HEK293T (cell line): Measurements from ENCODE around the gene BPHL.

Experiments
- BHLHE40 ChIP-seq: fragments of 450-650 bp; IDR thresholded peaks from 2 replicates; pipeline ENCODE4 v1.6.1; 2016; ENCODE audit warnings: mild to moderate bottlenecking, moderate library complexity, borderline replicate concordance
- ELF4 ChIP-seq: fragments of 450-650 bp; IDR thresholded peaks from 2 replicates; pipeline ENCODE4 v1.6.1; 2017; ENCODE audit warnings: antibody characterized with exemption
- FOXK2 ChIP-seq: fragments of 450-650 bp; IDR thresholded peaks from 2 replicates; pipeline ENCODE4 v1.6.1; 2016; ENCODE audit warnings: mild to moderate bottlenecking
- FOXM1 ChIP-seq: fragments of 450-650 bp; IDR thresholded peaks from 2 replicates; pipeline ENCODE4 v1.6.1; 2017; ENCODE audit warnings: mild to moderate bottlenecking, borderline replicate concordance
- L3MBTL2 ChIP-seq: fragments of 450-650 bp; conservative IDR thresholded peaks from 2 replicates; pipeline ENCODE4 v1.6.1; 2016; ENCODE audit warnings: mild to moderate bottlenecking
- LEF1 ChIP-seq: fragments of 450-650 bp; IDR thresholded peaks from 2 replicates; pipeline ENCODE4 v1.6.1; 2017; ENCODE audit warnings: mild to moderate bottlenecking, borderline replicate concordance
- NFRKB ChIP-seq: fragments of 450-650 bp; IDR thresholded peaks from 2 replicates; pipeline ENCODE4 v1.6.1; 2016; ENCODE audit warnings: mild to moderate bottlenecking, moderate library complexity
- PKNOX1 ChIP-seq: fragments of 450-650 bp; IDR thresholded peaks from 2 replicates; pipeline ENCODE4 v1.6.1; 2016
- SP1 ChIP-seq: fragments of 450-650 bp; IDR thresholded peaks from 2 replicates; pipeline ENCODE4 v1.6.1; 2017
- SUZ12 ChIP-seq: fragments of 450-650 bp; IDR thresholded peaks from 2 replicates; pipeline ENCODE4 v1.6.1; 2016; ENCODE audit warnings: mild to moderate bottlenecking
- TARDBP ChIP-seq: fragments of 450-650 bp; IDR thresholded peaks from 2 replicates; pipeline ENCODE4 v1.6.1; 2016

- no peak for TF ChIP-seq FOXK2
- TF ChIP-seq BHLHE40: no peak
- no peak for TF ChIP-seq TARDBP
- no peak for TF ChIP-seq NFRKB
- TF ChIP-seq L3MBTL2: no peak
- no peak for TF ChIP-seq ELF4
- no peak for TF ChIP-seq SP1
- no peak for TF ChIP-seq SUZ12
- TF ChIP-seq FOXM1: no peak
- TF ChIP-seq PKNOX1: no peak
- no peak for TF ChIP-seq LEF1
Observed at GRCh38 chr6:3139090-3139903, 20.8 kb downstream of the BPHL start.
